ENCODE results near the gene DDX24.
"Not testable (repeated sequence)": the region's sequence is repeated elsewhere in the genome, so short reads cannot be mapped to it uniquely, and the experiment has no call there.

DDX24 gene

GRCh38 chr14:94077823-94078222, 3.2 kb downstream of the DDX24 start:
- DNase-seq, result no peak

GRCh38 chr14:94077111-94077821, 3.7 kb downstream of the DDX24 start:
- DNase-seq, result no peak

- no peak for DNase-seq
These were observed 6.0 kb downstream of the DDX24 start for GRCh38 chr14:94075008-94075407.

GRCh38 chr14:94074534-94074933, 6.5 kb downstream of the DDX24 start:
- no peak for DNase-seq

- DNase-seq, result not testable (repeated sequence)
These were observed 8.9 kb downstream of the DDX24 start for GRCh38 chr14:94072076-94072475.

GRCh38 chr14:94066089-94066676, 14.8 kb downstream of the DDX24 start:
- DNase-seq, result no peak

- DNase-seq, result no peak
These were observed 18.6 kb downstream of the DDX24 start for GRCh38 chr14:94062344-94062940.

- DNase-seq, result no peak
These were observed 21.0 kb downstream of the DDX24 start for GRCh38 chr14:94059998-94060397.

GRCh38 chr14:94058674-94059138, 22.3 kb downstream of the DDX24 start:
- DNase-seq, result no peak

- DNase-seq, result no peak
These were observed 22.8 kb downstream of the DDX24 start for GRCh38 chr14:94058128-94058673.

- no peak for DNase-seq
These were observed 24.3 kb downstream of the DDX24 start for GRCh38 chr14:94056579-94057308.

GRCh38 chr14:94054936-94055335, 26.1 kb downstream of the DDX24 start:
- no peak for DNase-seq

GRCh38 chr14:94054401-94054800, 26.6 kb downstream of the DDX24 start:
- DNase-seq, result no peak

- DNase-seq, result no peak
These were observed 28.3 kb downstream of the DDX24 start for GRCh38 chr14:94052662-94053061.

GRCh38 chr14:94052199-94052598, 28.8 kb downstream of the DDX24 start:
- no peak for DNase-seq

- no peak for DNase-seq
These were observed 29.2 kb downstream of the DDX24 start for GRCh38 chr14:94051779-94052178.

- DNase-seq, result no peak
These were observed 29.9 kb downstream of the DDX24 start for GRCh38 chr14:94051115-94051514.

- DNase-seq, result no peak
These were observed 30.6 kb downstream of the DDX24 start for GRCh38 chr14:94050231-94050880.

- DNase-seq, result no peak
These were observed 31.4 kb downstream of the DDX24 start for GRCh38 chr14:94049625-94050023.

GRCh38 chr14:94048691-94049624, 32.0 kb downstream of the DDX24 start:
- no peak for DNase-seq

- no peak for DNase-seq
These were observed 33.4 kb downstream of the DDX24 start for GRCh38 chr14:94047581-94047980.
